ENCODE results near the gene SNUPN.

DNA sequence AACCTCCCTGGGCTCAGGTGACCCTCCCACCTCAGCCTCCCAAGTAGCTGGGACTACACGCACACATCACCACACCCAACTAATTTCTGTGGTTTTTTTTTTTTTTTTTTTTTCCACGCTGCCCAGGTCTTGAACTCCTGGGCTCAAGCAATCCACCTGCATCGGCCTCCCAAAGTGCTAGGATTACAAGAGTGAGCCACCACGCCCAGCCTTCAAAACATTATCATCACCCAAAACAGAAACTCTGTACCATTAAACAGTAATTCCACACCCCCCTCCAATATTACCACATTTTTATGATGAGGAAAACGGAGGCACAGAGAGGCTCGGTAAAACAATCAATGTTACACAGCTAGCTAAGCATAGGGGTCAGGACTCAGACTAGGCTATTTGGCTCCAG lies 10.5 kb upstream of the SNUPN start:
- no peak for TF ChIP-seq POLR2A (IDR thresholded peaks at IDR 0.05)
- TF ChIP-seq, protein P1, sequence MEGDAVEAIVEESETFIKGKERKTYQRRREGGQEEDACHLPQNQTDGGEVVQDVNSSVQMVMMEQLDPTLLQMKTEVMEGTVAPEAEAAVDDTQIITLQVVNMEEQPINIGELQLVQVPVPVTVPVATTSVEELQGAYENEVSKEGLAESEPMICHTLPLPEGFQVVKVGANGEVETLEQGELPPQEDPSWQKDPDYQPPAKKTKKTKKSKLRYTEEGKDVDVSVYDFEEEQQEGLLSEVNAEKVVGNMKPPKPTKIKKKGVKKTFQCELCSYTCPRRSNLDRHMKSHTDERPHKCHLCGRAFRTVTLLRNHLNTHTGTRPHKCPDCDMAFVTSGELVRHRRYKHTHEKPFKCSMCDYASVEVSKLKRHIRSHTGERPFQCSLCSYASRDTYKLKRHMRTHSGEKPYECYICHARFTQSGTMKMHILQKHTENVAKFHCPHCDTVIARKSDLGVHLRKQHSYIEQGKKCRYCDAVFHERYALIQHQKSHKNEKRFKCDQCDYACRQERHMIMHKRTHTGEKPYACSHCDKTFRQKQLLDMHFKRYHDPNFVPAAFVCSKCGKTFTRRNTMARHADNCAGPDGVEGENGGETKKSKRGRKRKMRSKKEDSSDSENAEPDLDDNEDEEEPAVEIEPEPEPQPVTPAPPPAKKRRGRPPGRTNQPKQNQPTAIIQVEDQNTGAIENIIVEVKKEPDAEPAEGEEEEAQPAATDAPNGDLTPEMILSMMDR (IDR thresholded peaks at IDR 0.05 in 4 of 5, conservative IDR thresholded peaks at IDR 0.05 in 1 of 5), result no peak

Measured in gastrocnemius medialis (tissue), 4 donors.